Ishikawa (cell line): ENCODE measurements around the gene PKMYT1.

Experiments used
- EP300 ChIP-seq: IDR thresholded peaks from 2 replicates; pipeline ENCODE4 v1.6.1; 2012; ENCODE audit warnings: borderline replicate concordance
- FOXM1 ChIP-seq: IDR thresholded peaks from 2 replicates; pipeline ENCODE4 v1.6.1; 2012; ENCODE audit warnings: low read depth, borderline replicate concordance
- ZBTB7A ChIP-seq: IDR thresholded peaks from 2 replicates; pipeline ENCODE4 v1.6.1; 2012; ENCODE audit warnings: low read depth

GRCh38 chr16:2969545-2970521 is 10.4 kb downstream of the PKMYT1 start:
- TF ChIP-seq EP300 (no peak; the same call in 1 of the 2 replicates), FOXM1 (no peak), ZBTB7A (peak; percentile 84)
